T-helper 2 cell treated with Interferon-gamma antibody and Interleukin-4, amounts not matched to agents 100 ng/mL and 5 ng/mL, for 36 hours (primary cell): Measurements from ENCODE around the gene FLRT2. TPM values are rescaled to one million over a fixed set of nuclear protein-coding genes. Genes with fewer than 3 reads are reported as not detected.

Experiments used
- intact Hi-C: fragments of 100-400 bp; cut with micrococcal nuclease; formaldehyde crosslinking; loops from one replicate; pipeline ENCODE4 v1.15.1; 2023
- total RNA-seq: library from RNA; stranded (reverse); gene quantifications from 2 replicates; pipeline ENCODE4 v1.2.3, GENCODE V29; 2022

The FLRT2 gene
- total RNA-seq, 1 donor from 2014 or later = not detected

DNA sequence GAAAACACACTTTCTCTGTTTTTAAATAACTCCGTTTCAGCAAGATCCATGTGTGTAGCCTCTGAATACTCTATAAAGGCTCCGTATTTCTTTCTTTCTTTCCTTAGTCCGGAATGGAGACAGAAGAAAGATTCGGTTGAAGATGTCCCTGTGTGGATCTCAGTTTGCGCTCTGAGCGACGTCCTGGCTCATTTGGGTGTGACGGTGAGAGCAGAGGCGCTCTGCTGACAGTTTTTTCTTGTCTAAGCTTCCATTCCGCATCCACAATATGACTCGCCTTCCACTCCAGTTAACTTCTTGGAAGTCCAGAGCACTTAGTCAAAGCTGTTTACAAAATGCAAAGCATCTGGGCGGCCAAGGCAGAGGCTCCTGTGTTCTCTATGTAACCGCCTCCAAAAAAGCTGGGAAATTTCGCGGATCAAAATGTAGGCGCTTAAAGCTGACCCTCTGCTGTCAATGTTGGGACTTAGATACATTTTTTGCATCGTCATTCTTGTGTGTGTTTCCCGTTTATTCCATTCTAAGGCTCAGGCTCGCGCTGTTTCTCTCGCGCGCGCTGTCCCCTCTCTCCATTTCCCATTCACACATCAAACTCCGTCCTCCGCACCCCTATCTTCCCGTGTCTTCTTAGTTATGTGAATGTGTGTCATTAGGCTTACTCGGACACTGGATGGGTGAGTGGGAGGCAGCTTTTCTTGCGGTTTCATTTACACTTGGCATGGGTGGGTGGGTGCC is 880 bp upstream of the FLRT2 start:
- intact Hi-C loops = no loop called here

DNA sequence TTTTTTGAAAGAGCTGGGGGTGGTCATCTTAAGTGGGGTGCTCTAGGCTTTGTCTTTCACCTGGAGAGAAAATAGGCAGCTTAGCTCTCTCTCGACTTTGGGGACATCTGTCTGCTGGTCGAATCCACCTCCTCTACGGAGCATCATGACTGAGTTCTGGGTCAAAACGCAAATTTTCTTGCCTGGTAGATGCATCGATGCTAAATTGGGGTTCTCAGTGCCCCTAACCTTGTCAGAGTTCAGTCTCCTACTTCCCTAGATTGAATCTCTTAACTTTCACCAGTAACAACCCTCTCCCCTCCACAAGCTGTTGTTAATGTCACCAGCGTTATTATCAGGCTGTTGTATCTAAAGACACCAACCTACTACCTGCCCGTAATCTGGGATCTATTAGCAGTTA is 682 bp downstream of the FLRT2 start:
- intact Hi-C loops = no loop called here

GRCh38 chr14:85531141-85531586 is 1.2 kb downstream of the FLRT2 start:
- intact Hi-C loops = no loop called here

DNA sequence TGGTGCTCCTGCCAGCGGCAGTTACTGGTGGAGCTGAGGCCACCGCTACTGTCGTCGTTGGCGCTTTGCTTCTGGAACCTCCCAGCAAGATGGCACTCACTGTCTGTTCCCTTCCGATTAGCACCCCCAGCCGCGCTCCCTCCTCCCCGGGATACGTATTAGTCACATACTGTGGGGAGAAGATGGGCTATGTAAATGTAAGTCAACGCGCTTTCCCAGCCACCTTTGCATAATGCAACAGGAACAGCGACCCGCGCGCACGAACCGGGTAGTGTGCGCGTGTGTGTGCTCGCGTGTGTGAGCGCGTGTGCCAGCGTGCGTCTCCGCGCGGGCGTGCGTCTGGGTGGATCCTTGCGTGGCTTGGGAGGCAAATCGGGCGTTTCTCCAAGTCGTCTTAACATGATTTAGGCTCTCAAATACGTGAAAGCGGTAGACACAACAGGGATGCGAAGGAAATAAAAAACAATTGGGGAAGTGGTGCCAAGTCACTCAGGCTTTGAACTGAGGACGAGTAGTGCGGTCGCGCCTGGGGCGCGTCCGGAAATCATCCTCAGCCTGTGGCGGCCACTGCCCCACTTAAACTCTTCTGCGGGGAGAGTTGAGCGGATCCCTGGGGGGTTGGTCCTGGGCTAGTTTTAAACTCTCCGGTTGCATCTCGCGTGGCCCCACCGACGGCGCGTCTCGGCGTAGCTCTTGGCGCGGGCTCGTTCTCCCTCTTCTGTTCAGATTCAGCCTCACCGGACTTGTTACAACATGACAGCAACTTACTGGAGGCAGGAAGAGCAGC is 1.8 kb downstream of the FLRT2 start:
- intact Hi-C loops = no loop called here

DNA sequence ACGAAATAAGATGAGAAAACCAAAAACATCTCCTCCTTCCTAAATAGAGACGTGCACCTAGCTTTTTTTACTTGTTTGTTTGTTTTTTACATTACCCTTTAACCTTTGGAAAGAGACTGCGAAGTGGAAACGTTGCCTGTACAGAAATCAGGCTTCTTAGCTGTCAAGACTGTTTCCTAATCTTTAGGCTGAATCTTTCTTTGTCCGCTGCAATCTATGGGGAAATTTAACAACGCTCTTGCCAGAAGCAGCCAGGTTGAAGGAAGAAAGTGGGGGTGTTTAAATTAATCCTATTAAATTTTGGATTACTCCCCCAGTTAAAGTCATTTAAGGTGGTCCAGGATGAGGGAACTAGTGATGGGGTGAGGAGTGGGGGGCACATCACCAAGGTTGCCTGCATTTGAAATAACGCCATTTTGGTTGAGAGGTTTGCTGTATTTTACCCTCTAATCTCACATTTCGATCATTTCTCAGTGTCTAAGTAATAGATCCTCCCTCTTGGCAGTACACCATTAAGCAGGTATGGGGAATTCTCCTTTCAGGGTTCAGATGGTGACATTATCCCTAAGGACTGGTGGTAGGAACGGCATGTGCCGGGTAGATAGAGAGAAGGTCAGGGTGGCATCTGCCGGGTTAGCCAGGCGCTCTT is 2.6 kb downstream of the FLRT2 start:
- intact Hi-C loops = no loop called here

- intact Hi-C loops = no loop called here
Observed at GRCh38 chr14:85533023-85533860, 3.3 kb downstream of the FLRT2 start.

- intact Hi-C loops = no loop called here
Observed at GRCh38 chr14:85533861-85534291, 3.9 kb downstream of the FLRT2 start.

GRCh38 chr14:85534458-85535293 is 4.7 kb downstream of the FLRT2 start:
- intact Hi-C loops = no loop called here

GRCh38 chr14:85535321-85535720 is 5.4 kb downstream of the FLRT2 start:
- intact Hi-C loops = no loop called here

DNA sequence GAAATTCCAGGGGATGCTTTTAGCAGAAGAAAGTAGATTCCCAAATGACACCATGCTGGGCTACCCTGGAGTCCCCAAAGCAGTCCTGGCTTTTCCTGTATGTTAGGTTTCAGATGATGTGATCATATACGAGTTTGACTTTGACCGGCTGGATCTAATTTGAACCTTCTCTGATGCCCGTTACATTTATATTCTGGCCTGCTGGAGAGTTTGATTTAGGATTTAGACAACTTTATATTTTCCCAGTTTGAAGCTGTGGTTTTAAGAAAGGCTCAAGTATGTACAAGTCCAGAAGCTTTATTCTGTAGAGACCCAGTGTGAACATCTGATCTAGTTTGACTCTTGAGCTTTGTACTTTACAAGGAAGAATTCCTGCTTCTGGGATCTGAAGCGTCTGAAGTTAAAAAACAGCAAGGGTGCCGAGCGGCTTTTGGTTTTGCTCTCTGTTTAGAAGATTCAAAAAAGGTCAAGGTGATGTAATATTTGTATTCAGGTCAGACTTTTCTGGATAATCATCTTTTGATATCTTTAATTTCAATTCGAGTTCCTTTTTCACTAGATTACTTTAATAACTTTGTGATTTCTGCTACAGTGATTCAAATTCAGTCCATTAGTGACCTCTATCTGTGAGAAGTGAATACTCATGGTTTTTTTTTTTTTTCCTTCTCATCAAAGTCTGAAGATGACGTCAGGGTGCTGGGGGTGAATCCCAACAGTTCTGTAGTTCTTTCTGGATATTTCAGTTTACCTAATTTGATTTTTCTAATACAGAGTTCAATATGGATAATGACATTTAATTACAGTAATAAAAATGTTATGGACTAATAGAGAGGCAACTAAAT is 6.3 kb downstream of the FLRT2 start:
- intact Hi-C loops = no loop called here

DNA sequence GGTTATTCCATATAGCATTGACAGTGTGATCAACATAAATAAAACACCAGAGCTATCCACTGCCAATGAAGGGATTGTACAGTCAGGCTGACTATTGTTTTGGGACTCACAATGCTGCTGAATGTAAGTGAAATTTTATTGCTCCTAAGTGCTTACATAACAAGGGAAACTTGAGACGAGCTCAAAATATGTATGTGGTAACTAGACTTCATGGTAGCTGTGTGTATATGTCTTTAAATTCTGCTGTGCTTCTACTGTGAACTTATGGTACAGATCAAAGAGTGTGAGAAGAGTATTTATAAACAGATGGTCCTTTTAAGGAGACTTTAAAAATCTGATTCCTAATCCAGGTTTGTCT is 6.9 kb downstream of the FLRT2 start:
- intact Hi-C loops = no loop called here

DNA sequence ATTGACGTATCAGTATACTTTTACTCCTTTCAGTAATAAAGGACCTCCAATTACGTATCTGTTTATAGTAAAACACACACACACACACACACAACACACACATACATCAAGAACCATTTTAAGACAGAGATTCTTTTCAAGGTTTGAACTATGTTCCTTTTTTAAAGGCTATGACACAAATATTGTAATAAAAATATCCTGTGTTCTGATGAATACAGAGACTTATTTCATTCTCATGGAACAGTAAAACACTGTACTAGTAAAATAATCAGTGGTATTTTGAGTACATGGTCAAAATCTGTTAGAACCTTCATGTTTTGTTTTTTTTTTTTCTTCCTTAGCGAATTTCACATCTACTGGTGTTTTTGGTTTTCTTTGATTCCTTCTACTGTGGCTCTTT is 7.6 kb downstream of the FLRT2 start:
- intact Hi-C loops = no loop called here

DNA sequence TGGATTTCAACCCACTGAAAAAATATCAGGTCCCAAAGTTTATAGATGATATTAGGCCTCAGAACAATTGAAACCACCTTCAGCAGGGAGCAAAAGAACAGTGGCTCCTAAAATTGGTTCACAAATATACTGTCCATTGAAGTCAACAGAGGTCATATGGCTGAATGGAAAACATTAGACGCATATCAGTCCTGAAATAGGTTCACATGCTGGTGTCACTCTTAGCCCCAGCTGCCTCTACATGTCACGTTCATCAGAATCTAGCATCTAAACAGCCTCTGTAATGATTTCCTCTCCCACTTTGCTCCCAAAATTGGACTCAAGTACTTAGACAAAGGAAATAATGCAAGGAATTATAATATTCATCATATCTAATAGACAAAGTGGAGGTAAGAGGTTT is 8.7 kb downstream of the FLRT2 start:
- intact Hi-C loops = no loop called here

DNA sequence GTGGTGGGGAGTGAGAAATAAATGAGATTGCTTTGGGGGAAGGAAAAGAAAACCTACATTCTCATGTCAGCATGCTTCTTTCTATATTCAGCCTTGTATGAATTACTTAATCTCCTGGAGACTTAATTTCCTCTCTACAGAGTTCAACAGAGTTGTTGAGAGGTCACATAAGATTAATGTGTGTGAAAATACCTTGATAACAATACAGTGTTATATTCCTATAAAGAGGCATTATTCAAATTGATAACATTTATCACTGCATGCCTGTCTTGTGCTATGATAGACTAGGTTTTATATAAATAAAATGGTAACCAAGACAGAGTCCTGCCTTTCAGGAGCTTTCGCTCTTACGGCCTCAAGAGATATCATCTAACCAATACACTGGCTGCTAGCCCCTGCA is 9.6 kb downstream of the FLRT2 start:
- intact Hi-C loops = no loop called here

- intact Hi-C loops = no loop called here
Observed at GRCh38 chr14:85542623-85543022, 12.7 kb downstream of the FLRT2 start.

DNA sequence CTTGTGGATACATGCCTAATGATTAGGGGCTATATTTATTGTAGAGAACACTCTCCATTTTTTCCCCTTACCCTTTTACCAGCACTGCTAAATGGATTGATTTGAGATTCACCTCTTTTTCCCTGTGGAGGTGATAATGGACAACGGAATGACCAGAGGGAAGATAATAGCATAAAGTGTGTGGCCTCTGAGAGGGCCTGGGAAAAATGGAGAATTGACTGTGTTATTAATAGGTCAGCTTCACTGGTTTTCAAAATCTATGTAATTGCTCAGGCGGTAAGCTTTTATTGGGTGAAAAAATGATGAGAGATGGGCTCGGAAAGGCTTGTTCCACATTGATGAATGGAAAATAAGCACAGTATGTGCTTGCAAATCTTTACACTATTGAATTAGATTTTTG is 15.8 kb downstream of the FLRT2 start:
- intact Hi-C loops = no loop called here

GRCh38 chr14:85546390-85546789 is 16.4 kb downstream of the FLRT2 start:
- intact Hi-C loops = no loop called here

- intact Hi-C loops = no loop called here
Observed at GRCh38 chr14:85549697-85550096, 19.8 kb downstream of the FLRT2 start.

- intact Hi-C loops = no loop called here
Observed at GRCh38 chr14:85554106-85554505, 24.2 kb downstream of the FLRT2 start.

- intact Hi-C loops = no loop called here
Observed at GRCh38 chr14:85556267-85556666, 26.3 kb downstream of the FLRT2 start.
